ENCODE data around the gene SLC27A5. TPM values are rescaled to one million over a fixed set of nuclear protein-coding genes. Genes with fewer than 3 reads are reported as not detected.

SLC27A5 gene
- total and polyA plus RNA-seq, 9 of the 15 experiments (the other 6 are each of a cell fraction or from before 2014, with no cell fraction given) = 42.2 to 318 (median 64.7) TPM

- TF ChIP-seq FOXJ3 (CRISPR knock-in tag; IDR thresholded peaks at IDR 0.05) (no peak), JUND (IDR thresholded peaks at IDR 0.05; ENCODE audit: borderline replicate concordance, low read depth, low read length) (0 out of 2 replicates have a peak, but pooled peaks have one; percentile 43), JUND (tag; IDR thresholded peaks at IDR 0.05; ENCODE audit: borderline replicate concordance, low read depth, low read length) (peak; percentile 55; the same call in 1 of the 3 replicates), CREB1 (IDR thresholded peaks at IDR 0.05) (peak; percentile 46; the same call in 1 of the 2 replicates), CREB1 (CRISPR knock-in tag; IDR thresholded peaks at IDR 0.05) (peak; percentile 66; the same call in 1 of the 2 replicates), CTBP1 (IDR thresholded peaks at IDR 0.05; ENCODE audit: borderline replicate concordance) (peak; percentile 97), TRIM24 (IDR thresholded peaks at IDR 0.05) (peak in 1 of 2 experiments; percentile 12; a peak in 1 of 4 replicates), NONO (IDR thresholded peaks at IDR 0.05; ENCODE audit: low read depth in 2 of 2, low read length in 1 of 2) (peak in 1 of 2 experiments; percentile 86; a peak in 2 of 4 replicates), MLX (CRISPR knock-in tag; conservative IDR thresholded peaks at IDR 0.05) (0 out of 4 replicates have a peak, but pooled peaks of 1 of the 2 experiments have one; percentile 60), ZNF77 (CRISPR knock-in tag; IDR thresholded peaks at IDR 0.05) (no peak), MYBL2 (IDR thresholded peaks at IDR 0.05; ENCODE audit: low read depth) (no peak), MYBL2 (CRISPR knock-in tag; IDR thresholded peaks at IDR 0.05; ENCODE audit: borderline replicate concordance) (no peak), SOX6 (IDR thresholded peaks at IDR 0.05) (peak; percentile 66), POLR2B (IDR thresholded peaks at IDR 0.05; ENCODE audit: low read depth, partially characterized antibody) (peak; percentile 52), ETV5 (CRISPR knock-in tag; IDR thresholded peaks at IDR 0.05; ENCODE audit: low read depth) (peak; percentile 47; the same call in 1 of the 2 replicates), BRF2 (IDR thresholded peaks at IDR 0.05; ENCODE audit: borderline replicate concordance, insufficient read depth, insufficient read length) (no peak), GMEB1 (CRISPR knock-in tag; IDR thresholded peaks at IDR 0.05) (peak; percentile 93), MIER1 (IDR thresholded peaks at IDR 0.05; ENCODE audit: low read depth) (no peak), IRF2 (CRISPR knock-in tag; IDR thresholded peaks at IDR 0.05) (0 out of 2 replicates have a peak, but pooled peaks have one; percentile 16), ZNF583 (CRISPR knock-in tag; IDR thresholded peaks at IDR 0.05) (0 out of 2 replicates have a peak, but pooled peaks have one; percentile 38), HNRNPL (IDR thresholded peaks at IDR 0.05; ENCODE audit: low read depth, low read length) (peak; percentile 73; the same call in 1 of the 2 replicates)
- TF ChIP-seq, protein P1, sequence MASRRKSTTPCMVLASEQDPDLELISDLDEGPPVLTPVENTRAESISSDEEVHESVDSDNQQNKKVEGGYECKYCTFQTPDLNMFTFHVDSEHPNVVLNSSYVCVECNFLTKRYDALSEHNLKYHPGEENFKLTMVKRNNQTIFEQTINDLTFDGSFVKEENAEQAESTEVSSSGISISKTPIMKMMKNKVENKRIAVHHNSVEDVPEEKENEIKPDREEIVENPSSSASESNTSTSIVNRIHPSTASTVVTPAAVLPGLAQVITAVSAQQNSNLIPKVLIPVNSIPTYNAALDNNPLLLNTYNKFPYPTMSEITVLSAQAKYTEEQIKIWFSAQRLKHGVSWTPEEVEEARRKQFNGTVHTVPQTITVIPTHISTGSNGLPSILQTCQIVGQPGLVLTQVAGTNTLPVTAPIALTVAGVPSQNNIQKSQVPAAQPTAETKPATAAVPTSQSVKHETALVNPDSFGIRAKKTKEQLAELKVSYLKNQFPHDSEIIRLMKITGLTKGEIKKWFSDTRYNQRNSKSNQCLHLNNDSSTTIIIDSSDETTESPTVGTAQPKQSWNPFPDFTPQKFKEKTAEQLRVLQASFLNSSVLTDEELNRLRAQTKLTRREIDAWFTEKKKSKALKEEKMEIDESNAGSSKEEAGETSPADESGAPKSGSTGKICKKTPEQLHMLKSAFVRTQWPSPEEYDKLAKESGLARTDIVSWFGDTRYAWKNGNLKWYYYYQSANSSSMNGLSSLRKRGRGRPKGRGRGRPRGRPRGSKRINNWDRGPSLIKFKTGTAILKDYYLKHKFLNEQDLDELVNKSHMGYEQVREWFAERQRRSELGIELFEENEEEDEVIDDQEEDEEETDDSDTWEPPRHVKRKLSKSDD (conservative IDR thresholded peaks at IDR 0.05; ENCODE audit: low read length) = no peak
These were observed 2.1 kb upstream of the SLC27A5 start (continued) for GRCh38 chr19:58513694-58514563.

Measured in K562 (cell line).